ENCODE results near the gene HSFX4. TPM values are rescaled to one million over a fixed set of nuclear protein-coding genes. Genes with fewer than 3 reads are reported as not detected.
"Not testable (repeated sequence)": the region's sequence is repeated elsewhere in the genome, so short reads cannot be mapped to it uniquely, and the experiment has no call there.

The HSFX4 gene
- total and polyA plus RNA-seq, 4 experiments from 2014 or later: not detected

DNA sequence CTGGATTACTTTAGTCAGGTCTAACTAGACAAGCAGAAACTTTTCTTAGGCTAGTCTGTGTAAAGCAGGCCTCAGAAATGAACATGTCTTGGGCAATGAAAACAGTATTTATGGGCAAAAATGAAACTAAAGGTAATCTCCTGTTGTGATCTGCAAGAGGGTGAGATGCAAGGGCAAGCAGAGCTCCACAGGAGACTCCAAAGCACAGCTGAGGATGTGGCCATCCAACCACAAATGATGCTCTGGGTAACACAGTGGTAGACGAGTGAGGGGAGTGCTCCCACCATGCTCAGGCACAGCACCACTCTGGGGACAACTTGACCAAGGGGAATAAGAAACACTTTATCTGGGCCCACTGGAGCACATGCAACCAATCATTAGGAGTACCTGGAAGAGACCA is 738 bp upstream of the HSFX4 start:
- H3K27ac ChIP-seq (ENCODE audit: low read depth, low read length); H3K9me3 Mint-ChIP-seq; H3K27me3 Mint-ChIP-seq; H3K4me1 ChIP-seq (ENCODE audit: insufficient read depth, low read length); H3K27me3 ChIP-seq (ENCODE audit: insufficient read depth, low read length); H3K9me3 ChIP-seq (ENCODE audit: control insufficient read depth in 1 of 2, low read length in 2 of 2); H3K4me3 ChIP-seq (ENCODE audit: low read length in 2 of 2); H3K36me3 ChIP-seq (ENCODE audit: insufficient read depth, low read length); POLR2A ChIA-PET (ENCODE audit: partially characterized antibody); H3K36me3 Mint-ChIP-seq; CTCF ChIA-PET (ENCODE audit: partially characterized antibody); intact Hi-C loops (cut with micrococcal nuclease); H3K4me3 Mint-ChIP-seq; H3K4me1 Mint-ChIP-seq: not testable (repeated sequence)
- H3K27ac Mint-ChIP-seq: peak overlapping the region in 1 of 7 donors; percentile 25
- peak in 1 of 5 donors; percentile 44 for DNase-seq

DNA sequence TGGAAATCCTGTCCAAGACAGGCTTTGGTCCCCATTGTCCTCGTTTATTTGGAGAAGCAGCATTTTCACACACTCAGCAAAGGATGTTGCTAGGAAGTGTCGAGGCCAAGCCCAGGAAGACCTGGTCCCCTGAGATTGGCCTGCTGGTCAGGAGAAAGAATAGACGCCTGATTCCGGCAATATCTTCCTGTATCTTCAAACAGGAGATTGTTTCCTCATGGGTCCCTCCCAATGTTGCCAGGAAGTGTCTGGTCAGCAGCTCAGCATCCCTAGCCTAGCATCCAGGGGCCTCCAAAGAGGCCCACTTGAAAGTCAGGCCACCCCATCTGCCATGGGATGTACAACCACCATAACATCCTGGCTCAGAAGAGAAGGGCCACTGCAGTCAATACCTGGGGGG is 2.0 kb downstream of the HSFX4 start:
- CTCF ChIA-PET (ENCODE audit: partially characterized antibody); H3K4me1 ChIP-seq (ENCODE audit: insufficient read depth, low read length); H3K27ac Mint-ChIP-seq; H3K36me3 Mint-ChIP-seq; POLR2A ChIA-PET (ENCODE audit: partially characterized antibody); DNase-seq; H3K27me3 ChIP-seq (ENCODE audit: insufficient read depth, low read length); H3K9me3 ChIP-seq (ENCODE audit: control insufficient read depth in 1 of 2, low read length in 2 of 2); H3K9me3 Mint-ChIP-seq; H3K27ac ChIP-seq (ENCODE audit: low read depth, low read length); H3K27me3 Mint-ChIP-seq; H3K4me3 ChIP-seq (ENCODE audit: low read length in 2 of 2); intact Hi-C loops (cut with micrococcal nuclease); H3K36me3 ChIP-seq (ENCODE audit: insufficient read depth, low read length); H3K4me1 Mint-ChIP-seq; H3K4me3 Mint-ChIP-seq: not testable (repeated sequence)

GRCh38 chrX:149932150-149932549 is 2.8 kb downstream of the HSFX4 start:
- H3K36me3 Mint-ChIP-seq; POLR2A ChIA-PET (ENCODE audit: partially characterized antibody); H3K4me3 Mint-ChIP-seq; H3K27ac ChIP-seq (ENCODE audit: low read depth, low read length); intact Hi-C loops (cut with micrococcal nuclease); H3K9me3 ChIP-seq (ENCODE audit: control insufficient read depth in 1 of 2, low read length in 2 of 2); H3K9me3 Mint-ChIP-seq; H3K27me3 Mint-ChIP-seq; H3K4me1 ChIP-seq (ENCODE audit: insufficient read depth, low read length); DNase-seq; H3K27me3 ChIP-seq (ENCODE audit: insufficient read depth, low read length); H3K4me1 Mint-ChIP-seq; H3K4me3 ChIP-seq (ENCODE audit: low read length in 2 of 2); H3K36me3 ChIP-seq (ENCODE audit: insufficient read depth, low read length); CTCF ChIA-PET (ENCODE audit: partially characterized antibody): not testable (repeated sequence)
- H3K27ac Mint-ChIP-seq: peak overlapping the region in 1 of 7 donors; percentile 36

- H3K9me3 ChIP-seq (ENCODE audit: control insufficient read depth in 1 of 2, low read length in 2 of 2); H3K4me3 Mint-ChIP-seq; DNase-seq; H3K4me1 ChIP-seq (ENCODE audit: insufficient read depth, low read length); H3K9me3 Mint-ChIP-seq; intact Hi-C loops (cut with micrococcal nuclease); H3K36me3 Mint-ChIP-seq; H3K27me3 Mint-ChIP-seq; CTCF ChIA-PET (ENCODE audit: partially characterized antibody); POLR2A ChIA-PET (ENCODE audit: partially characterized antibody); H3K27ac Mint-ChIP-seq; H3K4me1 Mint-ChIP-seq; H3K27ac ChIP-seq (ENCODE audit: low read depth, low read length); H3K36me3 ChIP-seq (ENCODE audit: insufficient read depth, low read length); H3K4me3 ChIP-seq (ENCODE audit: low read length in 2 of 2); H3K27me3 ChIP-seq (ENCODE audit: insufficient read depth, low read length): not testable (repeated sequence)
These were observed 3.6 kb downstream of the HSFX4 start for GRCh38 chrX:149932970-149933369.

DNA sequence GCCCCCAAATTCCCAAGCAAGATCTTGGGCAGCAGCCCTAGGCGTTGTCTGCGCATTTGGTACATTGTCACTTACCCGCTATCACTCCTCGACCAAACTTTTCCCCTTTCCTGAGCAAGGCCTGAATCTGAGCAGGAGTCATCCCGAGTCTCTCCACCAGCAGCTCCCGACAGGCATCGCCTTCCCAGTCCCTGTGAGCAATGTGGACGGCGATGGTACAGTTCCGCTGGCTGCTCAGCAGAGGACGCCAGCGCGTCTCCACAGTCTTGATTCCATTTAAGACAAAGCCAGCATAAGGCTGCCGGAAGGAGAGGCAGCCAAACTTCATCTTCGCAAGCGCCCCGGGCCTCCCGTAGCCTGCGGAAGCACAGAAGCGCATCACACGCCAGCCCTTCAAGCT is 4.2 kb downstream of the HSFX4 start:
- H3K36me3 Mint-ChIP-seq; intact Hi-C loops (cut with micrococcal nuclease); CTCF ChIA-PET (ENCODE audit: partially characterized antibody): not testable (repeated sequence)

DNA sequence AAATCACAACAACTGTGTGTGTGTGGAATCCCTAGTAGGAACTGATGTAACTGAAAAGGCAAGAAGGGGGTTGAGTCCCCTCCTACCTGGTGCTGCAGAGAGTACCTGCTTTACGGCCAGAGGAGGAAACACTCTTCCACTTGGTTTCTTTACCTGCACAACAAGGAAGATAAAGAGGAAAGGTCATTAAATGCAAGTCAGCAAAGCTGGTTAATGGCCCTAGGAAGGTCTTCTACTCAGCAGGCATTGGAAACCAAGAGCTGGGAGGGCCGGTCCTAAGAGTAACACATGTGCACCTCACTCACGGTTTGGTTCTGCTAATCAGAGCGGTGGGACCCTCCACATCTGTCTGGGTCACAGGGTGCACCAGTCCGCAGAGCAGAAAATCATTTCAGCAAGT is 8.0 kb downstream of the HSFX4 start:
- intact Hi-C loops (cut with micrococcal nuclease); H3K36me3 Mint-ChIP-seq; H3K27me3 ChIP-seq (ENCODE audit: insufficient read depth, low read length); H3K9me3 Mint-ChIP-seq; H3K36me3 ChIP-seq (ENCODE audit: insufficient read depth, low read length); H3K27me3 Mint-ChIP-seq; H3K9me3 ChIP-seq (ENCODE audit: control insufficient read depth in 1 of 2, low read length in 2 of 2); CTCF ChIA-PET (ENCODE audit: partially characterized antibody); DNase-seq: not testable (repeated sequence)
- POLR2A ChIA-PET (ENCODE audit: partially characterized antibody): interaction anchor here (2.2 to 3.9 kb wide), 3 partner anchors 397 to 757 kb away, joined by 12 to 83 read pairs (median 23); partner anchors contain the start of genes EOLA1 and MTM1
- peaks cover 3 to 16% (median 8%) of the 10 kb centered on the region in 4 donors for H3K4me1 Mint-ChIP-seq
- peak overlapping the region; percentile 22 to 66 for H3K4me3 ChIP-seq (ENCODE audit: low read length in 2 of 2)
- peaks cover 11% of the 10 kb centered on the region for H3K4me1 ChIP-seq (ENCODE audit: insufficient read depth, low read length)
- peak overlapping the region; percentile 57 to 100 (median 86) for H3K27ac Mint-ChIP-seq
- H3K27ac ChIP-seq (ENCODE audit: low read depth, low read length): peak overlapping the region; percentile 90
- peak overlapping the region; percentile 80 to 97 (median 93) for H3K4me3 Mint-ChIP-seq

More for the DNA sequence above, 4.2 kb downstream of the HSFX4 start:
- H3K27me3 Mint-ChIP-seq; H3K27ac Mint-ChIP-seq; H3K27ac ChIP-seq (ENCODE audit: low read depth, low read length); H3K9me3 ChIP-seq (ENCODE audit: control insufficient read depth in 1 of 2, low read length in 2 of 2); H3K27me3 ChIP-seq (ENCODE audit: insufficient read depth, low read length); H3K36me3 ChIP-seq (ENCODE audit: insufficient read depth, low read length); H3K4me3 ChIP-seq (ENCODE audit: low read length in 2 of 2); POLR2A ChIA-PET (ENCODE audit: partially characterized antibody); H3K9me3 Mint-ChIP-seq; H3K4me1 ChIP-seq (ENCODE audit: insufficient read depth, low read length); H3K4me1 Mint-ChIP-seq; H3K4me3 Mint-ChIP-seq; DNase-seq: not testable (repeated sequence)

GRCh38 chrX:149937871-149938426 is 8.6 kb downstream of the HSFX4 start:
- peak overlapping the region; percentile 93 to 100 (median 99) for H3K27ac Mint-ChIP-seq
- Histone ChIP-seq H3K36me3 (ENCODE audit: insufficient read depth, low read length) (no peaks in the 10 kb centered on the region), H3K27me3 (ENCODE audit: insufficient read depth, low read length) (no peaks in the 10 kb centered on the region), H3K4me3 (ENCODE audit: low read length in 2 of 2) (peak overlapping the region; percentile 22 to 66), H3K4me1 (ENCODE audit: insufficient read depth, low read length) (peaks cover 11% of the 10 kb centered on the region), H3K27ac (ENCODE audit: low read depth, low read length) (peak overlapping the region; percentile 90), H3K9me3 (ENCODE audit: control insufficient read depth in 1 of 2, low read length in 2 of 2) (no peaks in the 10 kb centered on the region)
- peaks cover 3 to 16% (median 8%) of the 10 kb centered on the region in 4 donors for H3K4me1 Mint-ChIP-seq
- intact Hi-C loops (cut with micrococcal nuclease): no loop called here
- ChIA-PET POLR2A (ENCODE audit: partially characterized antibody) (interaction anchor here (0.6 to 3.9 kb wide), 10 partner anchors 28 to 840 kb away, joined by 3 to 83 read pairs (median 4); partner anchors contain the start of genes EOLA1, IDS and MTM1), CTCF (ENCODE audit: partially characterized antibody) (interaction anchor here (0.9 to 4.1 kb wide), 2 partner anchors 398 to 545 kb away, joined by 3 to 30 read pairs; partner anchors contain the start of gene EOLA1)
- peak in 2 of 5 donors; percentile 8 to 65 for DNase-seq
- H3K36me3 Mint-ChIP-seq: peaks cover 0 to 8% of the 10 kb centered on the region in 2 donors
- peaks cover 0 to 2% (median 0%) of the 10 kb centered on the region in 8 donors for H3K9me3 Mint-ChIP-seq
- H3K4me3 Mint-ChIP-seq: peak overlapping the region; percentile 80 to 97 (median 93)
- no peaks in the 10 kb centered on the region for H3K27me3 Mint-ChIP-seq

Measured in CD4-positive, alpha-beta memory T cell (primary cell).